Measurements from ENCODE around the gene CRIM1.

The CRIM1 gene

DNA sequence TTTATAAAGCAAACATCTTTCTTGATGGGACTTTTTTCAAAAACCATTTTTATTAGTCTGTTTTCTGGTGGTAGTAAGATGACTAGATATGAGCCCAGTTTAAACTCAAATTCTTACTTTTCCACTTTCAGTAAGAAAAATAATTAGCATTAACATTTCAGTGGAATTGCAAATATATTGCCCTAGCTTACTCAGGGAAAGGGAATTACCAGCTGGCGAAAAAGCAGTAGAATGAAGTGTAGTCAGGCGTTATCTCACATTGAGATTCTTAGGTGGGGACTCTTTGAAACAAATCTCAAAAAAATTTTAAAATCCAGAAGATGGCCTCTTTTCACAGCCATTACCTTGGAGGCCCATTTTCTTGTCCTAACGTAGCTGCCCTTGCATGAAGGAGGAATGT is 65.8 kb downstream of the CRIM1 start:
- Histone ChIP-seq H2BK15ac (ENCODE audit: low read length) (no peak overlapping the region), H2AK5ac (ENCODE audit: low read depth, low read length) (no peak overlapping the region), H4K8ac (ENCODE audit: low read depth, low read length) (no peak overlapping the region), H2BK12ac (ENCODE audit: low read length) (no peak overlapping the region), H4K91ac (ENCODE audit: low read depth, low read length, poor library complexity) (no peak overlapping the region), H3K79me1 (ENCODE audit: low read depth, low read length) (peaks cover 6% of the 10 kb centered on the region), H3K4me2 (ENCODE audit: insufficient read depth, low read length, poor library complexity, severe bottlenecking) (no peak overlapping the region), H3K23ac (ENCODE audit: low read depth, low read length, poor library complexity) (no peak overlapping the region), H3K4me3 (ENCODE audit: low read length in 2 of 2) (no peak overlapping the region), H2BK5ac (ENCODE audit: low read length) (no peak overlapping the region), H3K4me1 (ENCODE audit: control insufficient read depth in 2 of 2, insufficient read depth in 1 of 2, low read depth in 1 of 2, low read length in 2 of 2) (peaks cover 0 to 7% of the 10 kb centered on the region in 2 donors), H3K4ac (ENCODE audit: low read length) (no peak overlapping the region), H3K18ac (ENCODE audit: low read length) (no peak overlapping the region), H2BK120ac (ENCODE audit: low read depth, low read length) (no peak overlapping the region), H3K9me3 (replicated peaks in 1 of 2; ENCODE audit: control insufficient read depth in 2 of 2, insufficient read depth in 1 of 2, low read depth in 1 of 2, low read length in 2 of 2) (no peaks in the 10 kb centered on the region), H3K27me3 (ENCODE audit: control insufficient read depth in 3 of 3, insufficient read depth in 3 of 3, low read depth in 1 of 3, low read length in 3 of 3) (no peaks in the 10 kb centered on the region), H3K9ac (ENCODE audit: low read depth, low read length, poor library complexity) (no peak overlapping the region), H3K27ac (replicated peaks; ENCODE audit: low read length) (no peak overlapping the region), H2AFZ (ENCODE audit: low read length) (no peak overlapping the region), H3K14ac (ENCODE audit: low read length) (no peak overlapping the region), H3K36me3 (replicated peaks in 1 of 2; ENCODE audit: control insufficient read depth in 2 of 2, insufficient read depth in 2 of 2, low read length in 2 of 2) (peaks cover 0 to 2% of the 10 kb centered on the region in 2 donors)
- DNase-seq (ENCODE audit: low spot score), result no peak
- no CpG with 5 or more reads among the region's 3 CpGs for WGBS, 2 donors (ENCODE audit: extremely low coverage in 2 of 2, insufficient read length in 2 of 2, insufficient replicate concordance in 1 of 2)

DNA sequence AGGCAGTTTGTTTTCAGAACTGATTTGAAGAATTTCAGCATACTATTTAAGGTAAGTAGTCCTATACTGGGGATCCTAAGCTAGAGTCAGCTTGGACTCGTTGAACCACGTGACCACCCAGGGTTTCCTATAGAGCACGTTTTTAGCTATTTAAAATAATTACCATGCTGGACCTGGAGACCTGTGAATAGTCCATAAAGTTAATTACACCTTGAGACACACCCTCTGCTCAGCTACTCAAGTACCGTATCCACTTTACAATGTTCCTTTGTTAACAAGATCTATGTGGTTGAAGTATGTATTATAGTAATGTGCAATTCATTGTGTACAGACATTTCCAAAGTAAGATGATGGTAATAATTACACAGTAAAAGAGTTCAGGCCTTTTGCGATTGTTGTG is 67.6 kb downstream of the CRIM1 start:
- H3K36me3 ChIP-seq (replicated peaks in 1 of 2; ENCODE audit: control insufficient read depth in 2 of 2, insufficient read depth in 2 of 2, low read length in 2 of 2), result peaks cover 0 to 2% of the 10 kb centered on the region in 2 donors
- H3K18ac ChIP-seq (ENCODE audit: low read length), result no peak overlapping the region
- H2AFZ ChIP-seq (ENCODE audit: low read length), result no peak overlapping the region
- H3K4me3 ChIP-seq (ENCODE audit: low read length in 2 of 2), result no peak overlapping the region
- H3K27me3 ChIP-seq (ENCODE audit: control insufficient read depth in 3 of 3, insufficient read depth in 3 of 3, low read depth in 1 of 3, low read length in 3 of 3), result no peaks in the 10 kb centered on the region
- peaks cover 0 to 5% of the 10 kb centered on the region in 2 donors for H3K4me1 ChIP-seq (ENCODE audit: control insufficient read depth in 2 of 2, insufficient read depth in 1 of 2, low read depth in 1 of 2, low read length in 2 of 2)
- no peak overlapping the region for H3K23ac ChIP-seq (ENCODE audit: low read depth, low read length, poor library complexity)
- no peak overlapping the region for H2BK15ac ChIP-seq (ENCODE audit: low read length)
- H3K14ac ChIP-seq (ENCODE audit: low read length), result no peak overlapping the region
- no peak overlapping the region for H2BK120ac ChIP-seq (ENCODE audit: low read depth, low read length)
- no peak overlapping the region for H2BK12ac ChIP-seq (ENCODE audit: low read length)
- no peak overlapping the region for H2BK5ac ChIP-seq (ENCODE audit: low read length)
- H4K91ac ChIP-seq (ENCODE audit: low read depth, low read length, poor library complexity), result no peak overlapping the region
- no peak overlapping the region for H2AK5ac ChIP-seq (ENCODE audit: low read depth, low read length)
- H4K8ac ChIP-seq (ENCODE audit: low read depth, low read length), result no peak overlapping the region
- no peak for DNase-seq (ENCODE audit: low spot score)
- H3K9ac ChIP-seq (ENCODE audit: low read depth, low read length, poor library complexity), result no peak overlapping the region
- H3K79me1 ChIP-seq (ENCODE audit: low read depth, low read length), result peaks cover 6% of the 10 kb centered on the region
- no CpG with 5 or more reads among the region's 5 CpGs for WGBS, 2 donors (ENCODE audit: extremely low coverage in 2 of 2, insufficient read length in 2 of 2, insufficient replicate concordance in 1 of 2)
- H3K27ac ChIP-seq (replicated peaks; ENCODE audit: low read length), result no peak overlapping the region
- H3K4ac ChIP-seq (ENCODE audit: low read length), result no peak overlapping the region
- H3K4me2 ChIP-seq (ENCODE audit: insufficient read depth, low read length, poor library complexity, severe bottlenecking), result no peak overlapping the region
- no peaks in the 10 kb centered on the region for H3K9me3 ChIP-seq (replicated peaks in 1 of 2; ENCODE audit: control insufficient read depth in 2 of 2, insufficient read depth in 1 of 2, low read depth in 1 of 2, low read length in 2 of 2)

DNA sequence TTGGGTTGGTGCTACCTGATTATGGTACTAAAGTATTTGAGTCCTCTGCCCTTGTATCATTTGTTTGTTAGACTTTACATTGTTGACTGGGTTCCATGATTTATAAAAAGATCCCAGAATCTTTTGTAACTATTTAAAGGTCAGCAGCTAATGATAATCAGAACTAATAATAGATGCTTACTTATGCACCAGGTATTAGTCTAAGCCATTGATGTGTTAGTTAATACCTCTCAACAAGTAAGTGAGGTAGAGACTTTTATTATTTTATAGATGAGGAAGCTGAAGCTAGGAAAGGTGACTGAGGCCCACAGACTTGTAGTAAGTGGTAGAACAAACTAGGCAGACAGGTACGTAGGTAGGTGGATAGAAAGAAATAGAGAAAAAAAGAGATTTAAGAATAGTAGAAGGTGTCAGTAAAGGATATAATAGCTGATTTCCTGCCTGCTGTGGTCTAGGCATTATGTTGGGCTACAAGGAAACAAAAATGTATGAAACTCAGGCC is 68.1 kb downstream of the CRIM1 start:
- no peak overlapping the region for H2BK12ac ChIP-seq (ENCODE audit: low read length)
- H3K27me3 ChIP-seq (ENCODE audit: control insufficient read depth in 3 of 3, insufficient read depth in 3 of 3, low read depth in 1 of 3, low read length in 3 of 3), result no peaks in the 10 kb centered on the region
- H2AK5ac ChIP-seq (ENCODE audit: low read depth, low read length), result no peak overlapping the region
- no peak overlapping the region for H3K4me3 ChIP-seq (ENCODE audit: low read length in 2 of 2)
- H4K8ac ChIP-seq (ENCODE audit: low read depth, low read length), result no peak overlapping the region
- H3K4ac ChIP-seq (ENCODE audit: low read length), result no peak overlapping the region
- DNase-seq (ENCODE audit: low spot score), result no peak
- H3K23ac ChIP-seq (ENCODE audit: low read depth, low read length, poor library complexity), result no peak overlapping the region
- WGBS, 2 donors (ENCODE audit: extremely low coverage in 2 of 2, insufficient read length in 2 of 2, insufficient replicate concordance in 1 of 2), result 100% methylated on average over 1 of the region's 1 CpG; no CpG with 5 or more reads in 1 of the 2 donors
- no peak overlapping the region for H3K18ac ChIP-seq (ENCODE audit: low read length)
- no peak overlapping the region for H3K27ac ChIP-seq (replicated peaks; ENCODE audit: low read length)
- no peaks in the 10 kb centered on the region for H3K9me3 ChIP-seq (replicated peaks in 1 of 2; ENCODE audit: control insufficient read depth in 2 of 2, insufficient read depth in 1 of 2, low read depth in 1 of 2, low read length in 2 of 2)
- no peak overlapping the region for H2BK5ac ChIP-seq (ENCODE audit: low read length)
- peaks cover 0 to 2% of the 10 kb centered on the region in 2 donors for H3K36me3 ChIP-seq (replicated peaks in 1 of 2; ENCODE audit: control insufficient read depth in 2 of 2, insufficient read depth in 2 of 2, low read length in 2 of 2)
- H4K91ac ChIP-seq (ENCODE audit: low read depth, low read length, poor library complexity), result no peak overlapping the region
- no peak overlapping the region for H3K4me2 ChIP-seq (ENCODE audit: insufficient read depth, low read length, poor library complexity, severe bottlenecking)
- H2BK120ac ChIP-seq (ENCODE audit: low read depth, low read length), result no peak overlapping the region
- H3K14ac ChIP-seq (ENCODE audit: low read length), result no peak overlapping the region
- H2AFZ ChIP-seq (ENCODE audit: low read length), result no peak overlapping the region
- no peak overlapping the region for H2BK15ac ChIP-seq (ENCODE audit: low read length)
- H3K4me1 ChIP-seq (ENCODE audit: control insufficient read depth in 2 of 2, insufficient read depth in 1 of 2, low read depth in 1 of 2, low read length in 2 of 2), result peaks cover 0 to 5% of the 10 kb centered on the region in 2 donors
- H3K79me1 ChIP-seq (ENCODE audit: low read depth, low read length), result peaks cover 6% of the 10 kb centered on the region
- no peak overlapping the region for H3K9ac ChIP-seq (ENCODE audit: low read depth, low read length, poor library complexity)

DNA sequence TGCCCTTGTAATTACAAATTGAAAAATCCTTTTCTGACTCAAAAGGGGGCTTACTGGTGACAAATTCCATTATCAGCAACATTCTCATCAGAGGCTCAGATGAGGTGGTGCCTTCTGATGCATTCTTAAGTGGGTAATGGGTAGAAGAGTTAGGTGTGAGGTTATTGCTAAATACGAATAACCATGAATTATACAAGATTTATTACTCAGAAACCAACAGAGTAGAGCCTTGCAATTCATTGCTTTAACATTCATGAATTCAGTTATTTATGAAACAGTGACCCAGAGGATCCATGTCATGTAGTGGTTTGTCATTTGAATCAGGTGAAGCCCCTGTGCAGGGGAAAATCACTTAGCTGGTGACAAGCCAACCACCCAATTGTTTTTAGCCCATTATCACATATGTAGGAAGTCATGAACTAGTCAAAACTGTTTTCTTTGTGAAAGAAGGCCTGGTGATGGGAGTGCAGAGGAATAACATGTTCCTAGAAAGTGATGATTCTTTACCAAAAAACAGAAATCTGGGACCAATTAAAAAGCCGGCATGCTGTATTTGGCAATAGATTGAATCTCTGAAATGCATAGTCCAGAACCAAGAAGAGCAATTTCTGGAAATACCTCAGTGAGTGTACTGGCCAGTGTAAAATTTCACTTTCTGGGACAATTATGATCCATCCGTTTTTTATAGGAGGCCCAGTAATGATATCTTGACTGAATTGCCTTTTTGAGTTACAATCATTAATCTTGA is 70.2 kb downstream of the CRIM1 start:
- no peak overlapping the region for H2BK5ac ChIP-seq (ENCODE audit: low read length)
- H3K23ac ChIP-seq (ENCODE audit: low read depth, low read length, poor library complexity), result no peak overlapping the region
- no peak overlapping the region for H3K27ac ChIP-seq (replicated peaks; ENCODE audit: low read length)
- H4K8ac ChIP-seq (ENCODE audit: low read depth, low read length), result no peak overlapping the region
- H3K4ac ChIP-seq (ENCODE audit: low read length), result no peak overlapping the region
- peaks cover 0 to under 1% of the 10 kb centered on the region in 2 donors for H3K4me1 ChIP-seq (ENCODE audit: control insufficient read depth in 2 of 2, insufficient read depth in 1 of 2, low read depth in 1 of 2, low read length in 2 of 2)
- no peak overlapping the region for H3K4me2 ChIP-seq (ENCODE audit: insufficient read depth, low read length, poor library complexity, severe bottlenecking)
- no peak overlapping the region for H2AK5ac ChIP-seq (ENCODE audit: low read depth, low read length)
- H3K9me3 ChIP-seq (replicated peaks in 1 of 2; ENCODE audit: control insufficient read depth in 2 of 2, insufficient read depth in 1 of 2, low read depth in 1 of 2, low read length in 2 of 2), result no peaks in the 10 kb centered on the region
- H2BK12ac ChIP-seq (ENCODE audit: low read length), result no peak overlapping the region
- no peak overlapping the region for H3K9ac ChIP-seq (ENCODE audit: low read depth, low read length, poor library complexity)
- H2BK15ac ChIP-seq (ENCODE audit: low read length), result no peak overlapping the region
- H3K36me3 ChIP-seq (replicated peaks in 1 of 2; ENCODE audit: control insufficient read depth in 2 of 2, insufficient read depth in 2 of 2, low read length in 2 of 2), result peaks cover 0 to 2% of the 10 kb centered on the region in 2 donors
- H3K14ac ChIP-seq (ENCODE audit: low read length), result no peak overlapping the region
- no peaks in the 10 kb centered on the region for H3K27me3 ChIP-seq (ENCODE audit: control insufficient read depth in 3 of 3, insufficient read depth in 3 of 3, low read depth in 1 of 3, low read length in 3 of 3)
- H3K79me1 ChIP-seq (ENCODE audit: low read depth, low read length), result peaks cover 4% of the 10 kb centered on the region
- H2BK120ac ChIP-seq (ENCODE audit: low read depth, low read length), result no peak overlapping the region
- no peak overlapping the region for H3K18ac ChIP-seq (ENCODE audit: low read length)
- H4K91ac ChIP-seq (ENCODE audit: low read depth, low read length, poor library complexity), result no peak overlapping the region
- DNase-seq (ENCODE audit: low spot score), result no peak
- no peak overlapping the region for H3K4me3 ChIP-seq (ENCODE audit: low read length in 2 of 2)
- no CpG with 5 or more reads among the region's 3 CpGs for WGBS, 2 donors (ENCODE audit: extremely low coverage in 2 of 2, insufficient read length in 2 of 2, insufficient replicate concordance in 1 of 2)
- H2AFZ ChIP-seq (ENCODE audit: low read length), result no peak overlapping the region
